Astrocyte (in vitro differentiated cells and primary cell): ENCODE measurements around the gene SEC23B. TPM values are rescaled to one million over a fixed set of nuclear protein-coding genes. Genes with fewer than 3 reads are reported as not detected.

Experiments used
- DNase-seq: peaks from one replicate; pipeline ENCODE4 v3.0.0-alpha.2; 2010; ENCODE audit warnings: low read depth
- FAIRE-seq: peaks from 2 replicates; lab custom pipeline; 2011; peaks lifted over from hg19 to GRCh38; lab: Jason Lieb, UNC
- H2AFZ ChIP-seq: 2 replicates; pipeline ENCODE4 v1.6.0; 2012; ENCODE audit warnings: low read depth, low read length, inconsistent platforms
- H3K27ac ChIP-seq: 2 replicates; pipeline ENCODE4 v1.5.1; 2011; ENCODE audit warnings: low read depth, low read length, inconsistent platforms
- H3K27me3 ChIP-seq: 2 replicates; pipeline ENCODE4 v1.6.0; 2011; ENCODE audit warnings: low read length, inconsistent platforms; ENCODE audit not compliant: insufficient read depth
- H3K36me3 ChIP-seq: 2 replicates; pipeline ENCODE4 v1.5.1; 2011; ENCODE audit warnings: low read length, inconsistent platforms; ENCODE audit not compliant: insufficient read depth
- H3K4me1 ChIP-seq: 2 replicates; pipeline ENCODE4 v1.5.1; 2011; ENCODE audit warnings: low read length, inconsistent platforms; ENCODE audit not compliant: insufficient read depth
- H3K4me2 ChIP-seq: 2 replicates; pipeline ENCODE4 v1.6.0; 2012; ENCODE audit warnings: low read length, inconsistent platforms
- H3K4me3 ChIP-seq: 2 replicates; pipeline ENCODE4 v1.5.1; 2011; ENCODE audit warnings: low read depth, mild to moderate bottlenecking, low read length, inconsistent platforms; ENCODE audit not compliant: insufficient read depth
- H3K79me2 ChIP-seq: 2 replicates; pipeline ENCODE4 v1.6.0; 2012; ENCODE audit warnings: mild to moderate bottlenecking, low read length, inconsistent platforms; ENCODE audit not compliant: insufficient read depth
- H3K9ac ChIP-seq: 2 replicates; pipeline ENCODE4 v1.6.0; 2012; ENCODE audit warnings: mild to moderate bottlenecking, low read length, inconsistent platforms
- H3K9me3 ChIP-seq: 2 replicates; pipeline ENCODE4 v1.5.1; 2012; ENCODE audit warnings: low read depth, mild to moderate bottlenecking, low read length, inconsistent platforms; ENCODE audit not compliant: insufficient read depth
- H4K20me1 ChIP-seq: 2 replicates; pipeline ENCODE4 v1.6.0; 2012; ENCODE audit warnings: low read length, inconsistent platforms; ENCODE audit not compliant: insufficient read depth
- H3K27ac Mint-ChIP-seq: one replicate; pipeline ENCODE4 v1.8.0; 2021; ENCODE audit warnings: mild to moderate bottlenecking, mixed read lengths; ENCODE audit not compliant: unreplicated experiment
- H3K27me3 Mint-ChIP-seq: one replicate; pipeline ENCODE4 v1.8.0; 2021; ENCODE audit warnings: low read depth, mixed read lengths; ENCODE audit not compliant: unreplicated experiment
- H3K36me3 Mint-ChIP-seq: one replicate; pipeline ENCODE4 v1.8.0; 2021; ENCODE audit warnings: low read depth, mixed read lengths; ENCODE audit not compliant: unreplicated experiment
- H3K4me1 Mint-ChIP-seq: one replicate; pipeline ENCODE4 v1.8.0; 2021; ENCODE audit warnings: low read depth, mixed read lengths; ENCODE audit not compliant: unreplicated experiment
- H3K4me3 Mint-ChIP-seq: one replicate; pipeline ENCODE4 v1.8.0; 2021; ENCODE audit warnings: mild to moderate bottlenecking, moderate library complexity, mixed read lengths; ENCODE audit not compliant: unreplicated experiment
- H3K9me3 Mint-ChIP-seq: one replicate; pipeline ENCODE4 v1.8.0; 2021; ENCODE audit warnings: mild to moderate bottlenecking, mixed read lengths; ENCODE audit not compliant: unreplicated experiment
- CTCF ChIP-seq: IDR thresholded peaks from 2 replicates; pipeline ENCODE4 v1.5.1; 2011; ENCODE audit warnings: low read depth, mild to moderate bottlenecking, inconsistent platforms, low read length, moderate library complexity; ENCODE audit not compliant: insufficient read depth
- EZH2 ChIP-seq: IDR thresholded peaks from 2 replicates; pipeline ENCODE4 v1.6.1; 2012; ENCODE audit warnings: mild to moderate bottlenecking, low read length, inconsistent platforms; ENCODE audit not compliant: insufficient read depth
- total RNA-seq: library from RNA; stranded (reverse); gene quantifications from 2 replicates; pipeline ENCODE4 v1.2.1, GENCODE V29; 2021

SEC23B gene
- total RNA-seq, 1 donor from 2014 or later, result 61.5 TPM

DNA sequence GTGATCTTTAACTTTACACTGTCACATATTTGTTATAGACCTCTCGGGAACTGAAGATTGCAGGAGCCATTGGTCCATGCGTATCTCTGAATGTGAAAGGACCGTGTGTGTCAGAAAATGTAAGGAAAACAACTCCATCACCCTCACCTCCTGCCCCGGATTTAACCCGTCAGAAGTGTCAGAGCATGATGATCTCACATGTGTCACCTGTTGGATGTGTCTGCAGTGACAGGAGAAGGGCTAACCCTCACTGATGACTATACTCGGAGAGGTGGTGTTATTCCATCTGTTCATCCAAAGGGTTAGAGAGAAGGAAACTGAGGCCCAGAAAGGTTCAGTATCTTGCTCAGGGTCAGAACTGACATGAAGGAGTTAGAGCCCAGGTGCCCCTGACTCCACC is 24.9 kb downstream of the SEC23B start:
- peaks cover 43% of the 10 kb centered on the region for H3K36me3 ChIP-seq
- no peak for FAIRE-seq
- H3K4me3 Mint-ChIP-seq, result no peak overlapping the region

GRCh38 chr20:18533491-18533890 is 25.8 kb downstream of the SEC23B start:
- H3K27me3 ChIP-seq, result no peaks in the 10 kb centered on the region
- peaks cover 26% of the 10 kb centered on the region for H3K36me3 Mint-ChIP-seq
- H3K79me2 ChIP-seq, result no peaks in the 10 kb centered on the region
- peaks cover 40% of the 10 kb centered on the region for H3K36me3 ChIP-seq
- no peaks in the 10 kb centered on the region for H3K9me3 ChIP-seq
- DNase-seq, result peak; percentile 32
- no peak overlapping the region for H3K27ac ChIP-seq
- TF ChIP-seq CTCF, result no peak
- no peak for TF ChIP-seq EZH2
- no peak overlapping the region for H3K4me3 Mint-ChIP-seq
- peak overlapping the region; percentile 19 for H3K4me2 ChIP-seq
- H3K9ac ChIP-seq, result no peak overlapping the region
- FAIRE-seq, result no peak
- H3K4me1 ChIP-seq, result peaks cover 12% of the 10 kb centered on the region
- H3K27me3 Mint-ChIP-seq, result no peaks in the 10 kb centered on the region
- H2AFZ ChIP-seq, result no peak overlapping the region
- H3K4me3 ChIP-seq, result no peak overlapping the region
- H3K9me3 Mint-ChIP-seq, result no peaks in the 10 kb centered on the region
- no peak overlapping the region for H3K27ac Mint-ChIP-seq
- no peaks in the 10 kb centered on the region for H3K4me1 Mint-ChIP-seq
- H4K20me1 ChIP-seq, result peaks cover 9% of the 10 kb centered on the region

More for the DNA sequence above, 24.9 kb downstream of the SEC23B start:
- Histone ChIP-seq H3K9me3 (no peaks in the 10 kb centered on the region), H3K4me1 (peaks cover 15% of the 10 kb centered on the region), H4K20me1 (peaks cover 9% of the 10 kb centered on the region), H2AFZ (no peak overlapping the region), H3K9ac (no peak overlapping the region), H3K27me3 (no peaks in the 10 kb centered on the region), H3K79me2 (no peaks in the 10 kb centered on the region), H3K4me2 (no peak overlapping the region), H3K4me3 (no peak overlapping the region), H3K27ac (no peak overlapping the region)
- TF ChIP-seq CTCF (no peak), EZH2 (no peak)
- Mint-ChIP-seq H3K4me1 (peaks cover 5% of the 10 kb centered on the region), H3K27me3 (no peaks in the 10 kb centered on the region), H3K9me3 (no peaks in the 10 kb centered on the region), H3K27ac (no peak overlapping the region), H3K36me3 (peaks cover 31% of the 10 kb centered on the region)
- no peak for DNase-seq

GRCh38 chr20:18533978-18534644 is 26.4 kb downstream of the SEC23B start:
- Histone ChIP-seq H3K4me2 (no peak overlapping the region), H3K79me2 (no peaks in the 10 kb centered on the region), H3K36me3 (peaks cover 34% of the 10 kb centered on the region), H3K4me3 (no peak overlapping the region), H3K27me3 (no peaks in the 10 kb centered on the region), H4K20me1 (peaks cover 9% of the 10 kb centered on the region), H3K9me3 (no peaks in the 10 kb centered on the region), H3K9ac (no peak overlapping the region), H2AFZ (no peak overlapping the region), H3K27ac (no peak overlapping the region), H3K4me1 (peaks cover 12% of the 10 kb centered on the region)
- DNase-seq, result no peak
- no peak for FAIRE-seq
- Mint-ChIP-seq H3K27me3 (no peaks in the 10 kb centered on the region), H3K4me3 (no peak overlapping the region), H3K4me1 (no peaks in the 10 kb centered on the region), H3K9me3 (no peaks in the 10 kb centered on the region), H3K36me3 (peaks cover 22% of the 10 kb centered on the region), H3K27ac (no peak overlapping the region)
- no peak for TF ChIP-seq CTCF
- no peak for TF ChIP-seq EZH2
